Smooth muscle cell (in vitro differentiated cells): Measurements from ENCODE around the gene CNTLN. TPM values are rescaled to one million over a fixed set of nuclear protein-coding genes. Genes with fewer than 3 reads are reported as not detected.
A peak's percentile ranks its signal among the peaks of the same experiment; 100 is the strongest.

ENCODE experiments used
- DNase-seq: peaks from one replicate; lab custom pipeline; 2025; ENCODE audit not compliant: unreplicated experiment; lab: John Stamatoyannopoulos, UW
- H2AFZ ChIP-seq: fragments of 200-600 bp; sonication (generic); 2 replicates; pipeline ENCODE4 v1.6.0; 2016; ENCODE audit warnings: antibody characterized with exemption, low read depth, mild to moderate bottlenecking
- H3F3A ChIP-seq: fragments of 200-600 bp; sonication (generic); 2 replicates; pipeline ENCODE4 v1.6.0; 2017; ENCODE audit warnings: antibody characterized with exemption, low read depth
- H3K27ac ChIP-seq: fragments of 200-600 bp; sonication (generic); 2 replicates; pipeline ENCODE4 v1.5.1; 2016; ENCODE audit warnings: low read depth, mild to moderate bottlenecking
- H3K27me3 ChIP-seq: fragments of 200-600 bp; sonication (generic); 2 replicates; pipeline ENCODE4 v1.6.1; 2016; ENCODE audit warnings: low read depth, mild to moderate bottlenecking
- H3K36me3 ChIP-seq: fragments of 200-600 bp; sonication (generic); 2 replicates; pipeline ENCODE4 v1.5.1; 2016; ENCODE audit warnings: low read depth
- H3K4me1 ChIP-seq: fragments of 200-600 bp; sonication (generic); 2 replicates; pipeline ENCODE4 v1.5.1; 2016; ENCODE audit warnings: low read depth
- H3K4me2 ChIP-seq: fragments of 200-600 bp; sonication (generic); 2 replicates; pipeline ENCODE4 v1.6.0; 2016; ENCODE audit warnings: mild to moderate bottlenecking
- H3K4me3 ChIP-seq: fragments of 200-600 bp; sonication (generic); 2 replicates; pipeline ENCODE4 v1.5.1; 2016; ENCODE audit warnings: mild to moderate bottlenecking
- H3K79me2 ChIP-seq: fragments of 200-600 bp; sonication (generic); 2 replicates; pipeline ENCODE4 v1.6.0; 2016; ENCODE audit warnings: low read depth, mild to moderate bottlenecking
- H3K9ac ChIP-seq: fragments of 200-600 bp; sonication (generic); 2 replicates; pipeline ENCODE4 v1.6.0; 2016; ENCODE audit warnings: low read depth
- H3K9me3 ChIP-seq: fragments of 200-600 bp; sonication (generic); replicated peaks from 2 replicates; pipeline ENCODE4 v1.5.1; 2016; ENCODE audit warnings: low read depth
- H4K20me1 ChIP-seq: fragments of 200-600 bp; sonication (generic); 2 replicates; pipeline ENCODE4 v1.6.0; 2016; ENCODE audit warnings: low read depth
- CTCF ChIP-seq: fragments of 200-600 bp; sonication (generic); IDR thresholded peaks from 2 replicates; pipeline ENCODE4 v1.5.1; 2017; ENCODE audit warnings: borderline replicate concordance, mild to moderate bottlenecking, antibody characterized with exemption; ENCODE audit not compliant: insufficient read depth, poor library complexity, severe bottlenecking
- WGBS: methylation state at CpG from one replicate; pipeline ENCODE4 v1.1.7; 2016; ENCODE audit warnings: low lambda C conversion rate; 5-methylcytosine and 5-hydroxymethylcytosine counted together
- polyA plus RNA-seq: library from polyadenylated mRNA; unstranded; fragments of >200 nt; fragmentation: Nextera tagmentation; extraction: Ambion mirVana; gene quantifications from 2 replicates; pipeline ENCODE4 v1.2.1, GENCODE V29; 2016
- total RNA-seq: library from RNA; depleted of rRNA; stranded (reverse); fragments of >200 nt; gene quantifications from 2 replicates; pipeline ENCODE4 v1.2.3, GENCODE V29; 2014

The CNTLN gene
- total RNA-seq (9.0 and 12.8 TPM in 2 replicates), polyA plus RNA-seq (5.5 and 5.7 TPM in 2 replicates)

- Histone ChIP-seq H3K9ac (peak within 1 kb of the TSS; percentile 48), H3K79me2 (peaks cover 28% of the 10 kb centered on the region), H3K4me3 (peak within 1 kb of the TSS; percentile 89), H3K4me2 (peak within 1 kb of the TSS; percentile 95), H3K36me3 (no peaks in the 10 kb centered on the region), H3K27me3 (no peaks in the 10 kb centered on the region), H4K20me1 (no peaks in the 10 kb centered on the region), H3F3A (no peaks in the 10 kb centered on the region), H3K9me3 (no peaks in the 10 kb centered on the region), H2AFZ (peak within 1 kb of the TSS; percentile 100), H3K4me1 (no peaks in the 10 kb centered on the region), H3K27ac (no peak within 1 kb of the TSS)
- no peak for TF ChIP-seq CTCF
- peak; percentile 90 for DNase-seq
- WGBS, result 3% methylated on average over 58 of the region's 61 CpGs
These were observed at the start of gene CNTLN for GRCh38 chr9:17134396-17135294. CNTLN (plus strand) TSS chr9:17135040; CDS start chr9:17135066, 26 bp downstream.

GRCh38 chr9:17088566-17088965, 46.3 kb upstream of the CNTLN start:
- no peak overlapping the region for H3K4me2 ChIP-seq
- H3K36me3 ChIP-seq, result no peaks in the 10 kb centered on the region

GRCh38 chr9:17090041-17090440, 44.8 kb upstream of the CNTLN start:
- no peak overlapping the region for H3K4me3 ChIP-seq
- H3K9me3 ChIP-seq, result no peaks in the 10 kb centered on the region
- no peaks in the 10 kb centered on the region for H3F3A ChIP-seq
- WGBS, result 96% methylated on average over 1 of the region's 1 CpG
- H3K4me2 ChIP-seq, result no peak overlapping the region
- no peaks in the 10 kb centered on the region for H3K4me1 ChIP-seq
- H3K36me3 ChIP-seq, result no peaks in the 10 kb centered on the region
- no peak for TF ChIP-seq CTCF
- peaks cover 10% of the 10 kb centered on the region for H3K27me3 ChIP-seq
- no peaks in the 10 kb centered on the region for H3K79me2 ChIP-seq
- no peak overlapping the region for H3K9ac ChIP-seq
- no peak for DNase-seq
- H2AFZ ChIP-seq, result no peak overlapping the region
- H3K27ac ChIP-seq, result no peak overlapping the region
- no peaks in the 10 kb centered on the region for H4K20me1 ChIP-seq

More at GRCh38 chr9:17088566-17088965, 46.3 kb upstream of the CNTLN start:
- no peaks in the 10 kb centered on the region for H3K4me1 ChIP-seq
- WGBS, result 76% methylated on average over 5 of the region's 5 CpGs
- no peak overlapping the region for H3K9ac ChIP-seq
- H3K27me3 ChIP-seq, result peaks cover 10% of the 10 kb centered on the region
- H4K20me1 ChIP-seq, result no peaks in the 10 kb centered on the region
- no peak overlapping the region for H3K4me3 ChIP-seq
- no peaks in the 10 kb centered on the region for H3K9me3 ChIP-seq
- DNase-seq, result no peak
- H2AFZ ChIP-seq, result no peak overlapping the region
- no peaks in the 10 kb centered on the region for H3F3A ChIP-seq
- no peak overlapping the region for H3K27ac ChIP-seq
- TF ChIP-seq CTCF, result no peak
- H3K79me2 ChIP-seq, result no peaks in the 10 kb centered on the region
